GM12873 (cell line): ENCODE measurements around the gene DCHS1.

Experiments used
- CTCF ChIP-seq: IDR thresholded peaks from 2 replicates; pipeline ENCODE4 v1.5.1; 2012; ENCODE audit warnings: low read depth, mild to moderate bottlenecking, moderate library complexity, low read length, control low read depth; ENCODE audit not compliant: insufficient read depth; ENCODE audit errors: missing control alignments

Gene DCHS1

GRCh38 chr11:6640985-6641701 lies 14.5 kb downstream of the DCHS1 start:
- TF ChIP-seq CTCF = no peak

GRCh38 chr11:6640036-6640984 lies 15.3 kb downstream of the DCHS1 start:
- no peak for TF ChIP-seq CTCF

GRCh38 chr11:6638429-6638828 lies 17.2 kb downstream of the DCHS1 start:
- no peak for TF ChIP-seq CTCF

GRCh38 chr11:6637871-6638270 lies 17.7 kb downstream of the DCHS1 start:
- TF ChIP-seq CTCF = no peak

GRCh38 chr11:6636480-6636879 lies 19.1 kb downstream of the DCHS1 start:
- no peak for TF ChIP-seq CTCF

GRCh38 chr11:6635082-6635932 lies 20.3 kb downstream of the DCHS1 start:
- no peak for TF ChIP-seq CTCF

GRCh38 chr11:6634534-6634933 lies 21.1 kb downstream of the DCHS1 start:
- no peak for TF ChIP-seq CTCF
